Liver (tissue), 9 donors: Measurements from ENCODE around the gene DCST2. TPM values are rescaled to one million over a fixed set of nuclear protein-coding genes. Genes with fewer than 3 reads are reported as not detected.
A peak's percentile ranks its signal among the peaks of the same experiment; 100 is the strongest.

Experiments
- DNase-seq: peaks from one replicate; pipeline ENCODE4 v3.0.0-alpha.2; 2017; ENCODE audit warnings: low spot score
- H3K27ac ChIP-seq, 2 donors: one replicate each; pipeline ENCODE4 v1.7.0; 2013; ENCODE audit warnings: inconsistent platforms in 2 of 2, low read length in 2 of 2, control low read depth in 1 of 2, low read depth in 1 of 2, mild to moderate bottlenecking in 1 of 2
- H3K27me3 ChIP-seq, 4 donors: one replicate each; pipeline versions ENCODE4 v1.6.1 to v1.7.0; 2013; ENCODE audit warnings: low read length in 3 of 4, inconsistent platforms in 1 of 4, mild to moderate bottlenecking in 1 of 4, moderate library complexity in 1 of 4; ENCODE audit not compliant: control insufficient read depth in 4 of 4, insufficient read depth in 4 of 4
- H3K36me3 ChIP-seq, 4 donors: one replicate each; pipeline versions ENCODE4 v1.6.1 to v1.7.0; 2013; ENCODE audit warnings: low read length in 3 of 4, mild to moderate bottlenecking in 3 of 4, low read depth in 1 of 4, moderate library complexity in 1 of 4; ENCODE audit not compliant: control insufficient read depth in 4 of 4, insufficient read depth in 3 of 4
- H3K4me1 ChIP-seq, 4 donors: one replicate each; pipeline versions ENCODE4 v1.6.1 to v1.7.0; 2013; ENCODE audit warnings: low read length in 3 of 4, mild to moderate bottlenecking in 3 of 4, moderate library complexity in 1 of 4; ENCODE audit not compliant: control insufficient read depth in 4 of 4, insufficient read depth in 4 of 4
- H3K4me3 ChIP-seq, 3 donors: one replicate each; pipeline versions ENCODE4 v1.6.1 to v1.7.0; 2013; ENCODE audit warnings: low read length in 3 of 3, control low read depth in 1 of 3, low read depth in 1 of 3, mild to moderate bottlenecking in 1 of 3
- H3K9ac ChIP-seq, 2 donors: one replicate each; pipeline ENCODE4 v1.7.0; 2013; ENCODE audit warnings: low read length in 2 of 2, mild to moderate bottlenecking in 2 of 2, moderate library complexity in 2 of 2, control low read depth in 1 of 2, low read depth in 1 of 2
- H3K9me3 ChIP-seq, 4 donors: one replicate each; pipeline versions ENCODE4 v1.6.1 to v1.7.0; 2013; ENCODE audit warnings: low read length in 3 of 4; ENCODE audit not compliant: control insufficient read depth in 4 of 4
- FOXA2 ChIP-seq: IDR thresholded peaks from 2 replicates; pipeline ENCODE4 v1.6.1; 2016; ENCODE audit warnings: antibody characterized with exemption
- GABPA ChIP-seq, 2 donors: IDR thresholded peaks in 1 of 2; conservative IDR thresholded peaks in 1 of 2; 2 replicates each; pipeline ENCODE4 v1.6.1; 2016; ENCODE audit warnings: antibody characterized with exemption in 2 of 2, mild to moderate bottlenecking in 1 of 2, moderate library complexity in 1 of 2
- HNF4A ChIP-seq, 2 donors: conservative IDR thresholded peaks; 2 replicates each; pipeline ENCODE4 v1.6.1; 2016; ENCODE audit warnings: antibody characterized with exemption in 2 of 2, mild to moderate bottlenecking in 2 of 2
- HNF4G ChIP-seq: IDR thresholded peaks from 2 replicates; pipeline ENCODE4 v1.6.1; 2016; ENCODE audit warnings: antibody characterized with exemption
- JUND ChIP-seq, 2 donors: IDR thresholded peaks; 2 replicates each; pipeline ENCODE4 v1.6.1; 2016; ENCODE audit warnings: antibody characterized with exemption in 2 of 2
- RXRA ChIP-seq, 2 donors: IDR thresholded peaks; 2 replicates each; pipeline ENCODE4 v1.6.1; 2017 to 2018; ENCODE audit warnings: antibody characterized with exemption in 2 of 2, mild to moderate bottlenecking in 1 of 2
- YY1 ChIP-seq: IDR thresholded peaks from 2 replicates; pipeline ENCODE4 v1.6.1; 2016; ENCODE audit warnings: antibody characterized with exemption, mild to moderate bottlenecking
- WGBS: extraction: QIAGEN DNeasy Blood & Tissue Kit; methylation state at CpG from one replicate; pipeline ENCODE4 v1.1.7; 2013; 5-methylcytosine and 5-hydroxymethylcytosine counted together
- polyA plus RNA-seq, 2 donors: library from polyadenylated mRNA; stranded (reverse) in 1 of 2; unstranded in 1 of 2; fragments of 200-250 nt in 1 of 2; fragments of >200 nt in 1 of 2; fragmentation: Nextera tagmentation in 1 of 2; extraction: Ambion mirVana in 1 of 2; gene quantifications; one replicate each; pipeline versions ENCODE4 v1.2.1 to v1.2.3, GENCODE V29; 2013 to 2015
- total RNA-seq, 2 donors: library from RNA; depleted of rRNA; stranded (reverse); fragments of >200 nt; gene quantifications; one replicate each; pipeline ENCODE4 v1.2.3, GENCODE V29; 2014
- TF ChIP-seq, protein P1 (sequence below): IDR thresholded peaks from 2 replicates; pipeline ENCODE4 v1.6.1; 2016; ENCODE audit warnings: antibody characterized with exemption, mild to moderate bottlenecking
- TF ChIP-seq, protein P2 (sequence below): IDR thresholded peaks from 2 replicates; pipeline ENCODE4 v1.6.1; 2016; ENCODE audit warnings: antibody characterized with exemption
- TF ChIP-seq, protein P3 (sequence below): fragments of 150-350 bp; IDR thresholded peaks from 2 replicates; pipeline ENCODE4 v1.5.1; 2017; ENCODE audit warnings: improper control_type of control experiment, low read depth, low read length; ENCODE audit not compliant: missing input control
- donor health status: healthy.
- donor health status: healthy.
- donor health status: healthy.
- donor health status: healthy.
- donor health status: healthy.

DCST2 gene
- total and polyA plus RNA-seq, 4 donors: 0.25 to 0.53 (median 0.27) TPM; not detected in 1

DNA sequence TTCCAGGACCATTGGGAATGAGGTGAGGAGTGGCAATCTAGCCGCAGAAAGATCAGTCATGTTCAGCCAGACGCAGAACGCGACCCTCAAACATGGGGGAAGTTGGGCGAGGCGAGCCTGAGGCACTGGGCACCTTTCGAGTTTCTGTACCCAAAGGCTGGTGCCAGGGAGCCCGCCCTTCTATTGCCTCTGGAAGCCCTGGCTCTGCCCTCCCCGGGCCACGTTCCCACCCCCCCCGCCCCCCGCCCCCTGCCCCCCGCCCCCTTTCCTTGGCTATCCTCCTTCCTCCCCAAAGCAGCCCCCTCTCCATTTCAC is 33.2 kb downstream of the DCST2 start:
- Histone ChIP-seq H3K4me1 (peaks cover 7 to 41% (median 32%) of the 10 kb centered on the region in 4 donors), H3K36me3 (no peaks in the 10 kb centered on the region), H3K9me3 (no peaks in the 10 kb centered on the region), H3K27me3 (no peaks in the 10 kb centered on the region), H3K9ac (peak overlapping the region in 1 of 2 donors; percentile 54), H3K4me3 (peak overlapping the region; percentile 59 to 73 (median 73)), H3K27ac (peak overlapping the region; percentile 96 to 97)
- 0% methylated on average over 13 of the region's 13 CpGs for WGBS
- DNase-seq: no peak
- TF ChIP-seq HNF4G: no peak
- TF ChIP-seq, protein P1, sequence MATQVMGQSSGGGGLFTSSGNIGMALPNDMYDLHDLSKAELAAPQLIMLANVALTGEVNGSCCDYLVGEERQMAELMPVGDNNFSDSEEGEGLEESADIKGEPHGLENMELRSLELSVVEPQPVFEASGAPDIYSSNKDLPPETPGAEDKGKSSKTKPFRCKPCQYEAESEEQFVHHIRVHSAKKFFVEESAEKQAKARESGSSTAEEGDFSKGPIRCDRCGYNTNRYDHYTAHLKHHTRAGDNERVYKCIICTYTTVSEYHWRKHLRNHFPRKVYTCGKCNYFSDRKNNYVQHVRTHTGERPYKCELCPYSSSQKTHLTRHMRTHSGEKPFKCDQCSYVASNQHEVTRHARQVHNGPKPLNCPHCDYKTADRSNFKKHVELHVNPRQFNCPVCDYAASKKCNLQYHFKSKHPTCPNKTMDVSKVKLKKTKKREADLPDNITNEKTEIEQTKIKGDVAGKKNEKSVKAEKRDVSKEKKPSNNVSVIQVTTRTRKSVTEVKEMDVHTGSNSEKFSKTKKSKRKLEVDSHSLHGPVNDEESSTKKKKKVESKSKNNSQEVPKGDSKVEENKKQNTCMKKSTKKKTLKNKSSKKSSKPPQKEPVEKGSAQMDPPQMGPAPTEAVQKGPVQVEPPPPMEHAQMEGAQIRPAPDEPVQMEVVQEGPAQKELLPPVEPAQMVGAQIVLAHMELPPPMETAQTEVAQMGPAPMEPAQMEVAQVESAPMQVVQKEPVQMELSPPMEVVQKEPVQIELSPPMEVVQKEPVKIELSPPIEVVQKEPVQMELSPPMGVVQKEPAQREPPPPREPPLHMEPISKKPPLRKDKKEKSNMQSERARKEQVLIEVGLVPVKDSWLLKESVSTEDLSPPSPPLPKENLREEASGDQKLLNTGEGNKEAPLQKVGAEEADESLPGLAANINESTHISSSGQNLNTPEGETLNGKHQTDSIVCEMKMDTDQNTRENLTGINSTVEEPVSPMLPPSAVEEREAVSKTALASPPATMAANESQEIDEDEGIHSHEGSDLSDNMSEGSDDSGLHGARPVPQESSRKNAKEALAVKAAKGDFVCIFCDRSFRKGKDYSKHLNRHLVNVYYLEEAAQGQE: no peak
- TF ChIP-seq, protein P2, sequence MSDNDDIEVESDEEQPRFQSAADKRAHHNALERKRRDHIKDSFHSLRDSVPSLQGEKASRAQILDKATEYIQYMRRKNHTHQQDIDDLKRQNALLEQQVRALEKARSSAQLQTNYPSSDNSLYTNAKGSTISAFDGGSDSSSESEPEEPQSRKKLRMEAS: no peak
- no peak for TF ChIP-seq FOXA2
- no peak for TF ChIP-seq JUND (IDR thresholded peaks at IDR 0.05)
- TF ChIP-seq HNF4A (conservative IDR thresholded peaks at IDR 0.05): no peak
- no peak for TF ChIP-seq RXRA (IDR thresholded peaks at IDR 0.05)
- TF ChIP-seq YY1: no peak

DNA sequence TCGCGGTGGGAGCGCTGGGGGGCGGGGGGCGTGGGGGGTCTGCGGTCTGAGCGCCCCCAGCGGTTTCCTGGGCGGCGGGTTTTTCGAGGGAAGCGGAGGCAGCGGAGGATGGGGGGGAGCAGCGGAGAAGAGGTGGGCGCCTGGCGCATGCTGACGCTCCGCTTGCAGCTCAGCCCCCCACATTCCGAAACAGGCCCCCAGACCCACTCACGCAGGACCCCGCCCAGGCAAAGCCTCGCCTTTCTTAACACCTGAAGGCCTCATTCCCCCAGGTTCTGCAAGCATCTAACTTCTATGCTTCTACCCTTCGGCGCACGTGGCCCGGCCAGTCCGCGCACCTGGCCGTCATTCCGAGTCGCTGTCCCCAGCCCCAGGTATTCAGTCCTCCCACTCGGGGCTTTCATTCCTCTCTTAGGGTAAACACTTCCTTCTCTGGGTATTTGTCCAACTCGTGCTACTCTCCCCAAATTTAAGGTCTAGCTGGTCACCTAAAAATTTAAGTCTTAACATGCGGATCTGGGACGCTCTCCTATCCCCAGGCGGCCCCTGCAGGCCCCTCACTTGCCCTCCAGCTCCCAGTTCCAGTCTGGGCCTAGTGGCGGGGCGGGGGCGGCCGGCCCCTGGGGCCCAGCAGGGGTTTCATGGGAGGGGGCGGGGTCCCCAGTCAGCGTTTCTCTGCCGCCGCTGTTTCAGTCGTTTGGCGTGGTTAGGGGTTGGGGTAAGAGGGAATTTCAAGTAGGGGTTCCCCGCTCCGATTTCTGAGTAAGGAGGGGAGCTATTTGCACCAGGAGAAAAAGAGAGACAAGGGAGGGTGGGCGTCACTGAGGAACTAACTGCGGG is 33.8 kb downstream of the DCST2 start:
- no peaks in the 10 kb centered on the region for H3K36me3 ChIP-seq
- 4% methylated on average over 50 of the region's 50 CpGs for WGBS
- peak overlapping the region; percentile 96 to 97 for H3K27ac ChIP-seq
- peak overlapping the region in 1 of 2 donors; percentile 54 for H3K9ac ChIP-seq
- peak overlapping the region; percentile 59 to 73 (median 73) for H3K4me3 ChIP-seq
- no peaks in the 10 kb centered on the region for H3K27me3 ChIP-seq
- H3K4me1 ChIP-seq: peaks cover 4 to 36% (median 28%) of the 10 kb centered on the region in 4 donors
- TF ChIP-seq RXRA (IDR thresholded peaks at IDR 0.05) (no peak), HNF4G (no peak), GABPA (IDR thresholded peaks at IDR 0.05 in 1 of 2, conservative IDR thresholded peaks at IDR 0.05 in 1 of 2) (no peak)
- TF ChIP-seq, protein P3, sequence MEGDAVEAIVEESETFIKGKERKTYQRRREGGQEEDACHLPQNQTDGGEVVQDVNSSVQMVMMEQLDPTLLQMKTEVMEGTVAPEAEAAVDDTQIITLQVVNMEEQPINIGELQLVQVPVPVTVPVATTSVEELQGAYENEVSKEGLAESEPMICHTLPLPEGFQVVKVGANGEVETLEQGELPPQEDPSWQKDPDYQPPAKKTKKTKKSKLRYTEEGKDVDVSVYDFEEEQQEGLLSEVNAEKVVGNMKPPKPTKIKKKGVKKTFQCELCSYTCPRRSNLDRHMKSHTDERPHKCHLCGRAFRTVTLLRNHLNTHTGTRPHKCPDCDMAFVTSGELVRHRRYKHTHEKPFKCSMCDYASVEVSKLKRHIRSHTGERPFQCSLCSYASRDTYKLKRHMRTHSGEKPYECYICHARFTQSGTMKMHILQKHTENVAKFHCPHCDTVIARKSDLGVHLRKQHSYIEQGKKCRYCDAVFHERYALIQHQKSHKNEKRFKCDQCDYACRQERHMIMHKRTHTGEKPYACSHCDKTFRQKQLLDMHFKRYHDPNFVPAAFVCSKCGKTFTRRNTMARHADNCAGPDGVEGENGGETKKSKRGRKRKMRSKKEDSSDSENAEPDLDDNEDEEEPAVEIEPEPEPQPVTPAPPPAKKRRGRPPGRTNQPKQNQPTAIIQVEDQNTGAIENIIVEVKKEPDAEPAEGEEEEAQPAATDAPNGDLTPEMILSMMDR: peak; percentile 3
- TF ChIP-seq, protein P1: peak; percentile 38
- DNase-seq: no peak
- no peaks in the 10 kb centered on the region for H3K9me3 ChIP-seq
